GM12878 (cell line): ENCODE measurements around the gene PRAF2. TPM values are rescaled to one million over a fixed set of nuclear protein-coding genes. Genes with fewer than 3 reads are reported as not detected.

Source experiments
- BRCA1 ChIP-seq: IDR thresholded peaks from 2 replicates; pipeline ENCODE4 v1.6.1; 2011; ENCODE audit warnings: low read depth, low read length, improper control_type of control experiment
- CBX5 ChIP-seq: sonication (generic); IDR thresholded peaks from 2 replicates; pipeline ENCODE4 v1.6.1; 2016; ENCODE audit warnings: low read depth, moderate library complexity, mild to moderate bottlenecking, inconsistent platforms
- CEBPB ChIP-seq, 2 experiments: fragments of 150-350 bp in 1 of 2; IDR thresholded peaks; 2 replicates each; pipeline ENCODE4 v1.6.1; 2012 to 2014; ENCODE audit warnings: low read depth in 2 of 2, low read length in 2 of 2, borderline replicate concordance in 1 of 2, inconsistent platforms in 1 of 2
- MYB ChIP-seq: fragments of 150-350 bp; IDR thresholded peaks from 2 replicates; pipeline ENCODE4 v1.6.1; 2014; ENCODE audit warnings: mild to moderate bottlenecking, low read depth, low read length, borderline replicate concordance
- MYC ChIP-seq: IDR thresholded peaks from 2 replicates; pipeline ENCODE4 v1.6.1; 2011; ENCODE audit warnings: mild to moderate bottlenecking, low read length, moderate library complexity, inconsistent platforms; ENCODE audit not compliant: insufficient read depth, insufficient replicate concordance, insufficient read length, severe bottlenecking
- NR2C1 ChIP-seq: fragments of 450-650 bp; IDR thresholded peaks from 2 replicates; pipeline ENCODE4 v1.6.1; 2017; ENCODE audit warnings: antibody characterized with exemption, mild to moderate bottlenecking, moderate library complexity
- RFX5 ChIP-seq: IDR thresholded peaks from 2 replicates; pipeline ENCODE4 v1.6.1; 2011; ENCODE audit warnings: low read depth, low read length, improper control_type of control experiment
- SMAD1 ChIP-seq: fragments of 450-650 bp; IDR thresholded peaks from 2 replicates; pipeline ENCODE4 v1.6.1; 2018; ENCODE audit warnings: mild to moderate bottlenecking, low read depth; ENCODE audit not compliant: partially characterized antibody
- SUPT20H ChIP-seq: IDR thresholded peaks from 2 replicates; pipeline ENCODE4 v1.6.1; 2011; ENCODE audit warnings: low read depth, mild to moderate bottlenecking, low read length, moderate library complexity, borderline replicate concordance; ENCODE audit not compliant: control insufficient read depth
- TCF12 ChIP-seq: IDR thresholded peaks from 2 replicates; pipeline ENCODE4 v1.6.1; 2011; ENCODE audit warnings: low read depth, mild to moderate bottlenecking, low read length
- ZNF384 ChIP-seq: IDR thresholded peaks from 2 replicates; pipeline ENCODE4 v1.6.1; 2012; ENCODE audit warnings: low read depth, mild to moderate bottlenecking, low read length, improper control_type of control experiment, borderline replicate concordance
- ZNF622 ChIP-seq: fragments of 450-650 bp; IDR thresholded peaks from 2 replicates; pipeline ENCODE4 v1.6.1; 2017; ENCODE audit warnings: mild to moderate bottlenecking, inconsistent platforms
- polyA plus RNA-seq, 11 experiments: library from polyadenylated mRNA; depleted of rRNA in 4 of 11; unstranded in 6 of 11; stranded (reverse) in 5 of 11; fragments of >200 nt; fragmentation: Nextera tagmentation in 4 of 11; fragmentation: Illumina TruSeq in 1 of 11; extraction: Ambion mirVana in 4 of 11; extraction: Trizol in 1 of 11; gene quantifications; 1 replicate in 1 of 11; 2 replicates in 10 of 11; pipeline versions ENCODE4 v1.2.1 to v1.2.3, GENCODE V29; 2011 to 2016; ENCODE audit warnings: inconsistent platforms in 2 of 11, missing spikeins in 2 of 11, low read depth in 1 of 11
- total RNA-seq, 4 experiments: library from RNA; depleted of rRNA in 3 of 4; stranded (reverse); fragments of >200 nt in 3 of 4; fragmentation: Illumina TruSeq in 1 of 4; extraction: Trizol in 1 of 4; gene quantifications; 2 replicates each; pipeline versions ENCODE4 v1.2.1 to v1.2.3, GENCODE V29; 2013 to 2021
- TF ChIP-seq, protein P1 (sequence below): IDR thresholded peaks from 2 replicates; pipeline ENCODE4 v1.6.1; 2011; ENCODE audit warnings: borderline replicate concordance, low read depth, mild to moderate bottlenecking, moderate library complexity, low read length; ENCODE audit not compliant: insufficient read depth, poor library complexity, severe bottlenecking
- TF ChIP-seq, protein P2 (sequence below): fragments of 450-650 bp; IDR thresholded peaks from 2 replicates; pipeline ENCODE4 v1.6.1; 2014; ENCODE audit warnings: mild to moderate bottlenecking
- TF ChIP-seq, protein P3 (sequence below): fragments of 450-650 bp; formaldehyde crosslinking; IDR thresholded peaks from 2 replicates; pipeline ENCODE4 v1.4.0; 2022; ENCODE audit warnings: mild to moderate bottlenecking, moderate library complexity
- TF ChIP-seq, protein P4 (sequence below): fragments of 450-650 bp; conservative IDR thresholded peaks from 2 replicates; pipeline ENCODE4 v1.6.1; 2017; ENCODE audit warnings: mild to moderate bottlenecking, moderate library complexity

PRAF2 gene
- total and polyA plus RNA-seq, 10 of the 15 experiments (the other 5 are each of a cell fraction or from before 2014, with no cell fraction given): 0.80 to 16.7 (median 7.0) TPM

DNA sequence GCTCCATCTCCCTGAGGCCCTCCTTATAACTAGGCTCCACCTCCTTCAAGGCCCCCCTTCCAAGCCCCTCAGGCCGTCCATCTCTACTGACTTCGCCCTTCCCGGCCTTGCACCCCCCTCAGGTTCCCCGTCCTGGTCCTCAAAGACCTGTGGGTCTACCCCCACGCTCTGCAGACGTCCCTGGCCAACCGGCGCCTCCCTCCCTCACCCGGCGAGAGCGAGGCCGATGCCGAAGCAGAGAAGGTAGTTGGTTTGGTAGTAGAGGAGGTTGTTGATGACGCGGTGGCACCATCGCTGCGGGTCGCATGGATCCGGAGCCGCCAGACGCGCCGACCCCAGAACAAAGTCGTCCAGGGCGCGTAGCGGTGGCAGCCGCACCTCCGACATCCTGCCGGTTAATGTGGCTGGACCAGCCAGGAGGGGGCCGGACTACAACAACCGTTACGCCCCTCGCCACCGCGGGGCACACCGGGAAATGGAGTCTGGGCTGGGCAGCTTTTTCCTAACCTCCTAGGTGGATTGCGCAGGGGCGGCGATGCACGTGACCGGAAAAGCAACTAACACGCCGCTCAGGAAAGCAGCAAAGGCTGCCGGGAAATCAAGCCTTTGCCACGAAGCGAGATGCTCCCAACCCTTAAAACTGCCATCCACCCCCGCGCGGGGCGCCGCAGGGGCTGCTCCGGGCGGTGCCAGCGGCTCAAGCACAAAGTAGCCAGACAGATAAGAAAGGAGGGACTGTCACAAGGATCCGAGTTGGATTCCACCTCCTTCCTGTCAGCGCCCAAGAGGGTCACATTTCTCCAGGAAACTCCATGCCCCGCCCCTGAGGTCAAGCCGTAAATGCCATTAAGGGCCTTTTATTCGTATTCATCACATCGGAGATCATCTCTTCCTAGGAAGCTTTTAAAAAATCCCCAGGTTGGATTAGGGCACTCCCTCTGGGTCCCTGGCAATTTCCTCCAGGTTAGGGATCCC is at the start of gene PRAF2 (continued):
- TF ChIP-seq SMAD1 (no peak), BRCA1 (no peak), TCF12 (no peak), NR2C1 (no peak), CEBPB (IDR thresholded peaks at IDR 0.05; ENCODE audit: borderline replicate concordance in 1 of 2, low read depth in 2 of 2, low read length in 2 of 2) (no peak), ZNF384 (no peak), CBX5 (peak; percentile 86; the same call in 1 of the 2 replicates), MYB (no peak), SUPT20H (no peak), MYC (no peak), RFX5 (no peak), ZNF622 (no peak)
- TF ChIP-seq, protein P1, sequence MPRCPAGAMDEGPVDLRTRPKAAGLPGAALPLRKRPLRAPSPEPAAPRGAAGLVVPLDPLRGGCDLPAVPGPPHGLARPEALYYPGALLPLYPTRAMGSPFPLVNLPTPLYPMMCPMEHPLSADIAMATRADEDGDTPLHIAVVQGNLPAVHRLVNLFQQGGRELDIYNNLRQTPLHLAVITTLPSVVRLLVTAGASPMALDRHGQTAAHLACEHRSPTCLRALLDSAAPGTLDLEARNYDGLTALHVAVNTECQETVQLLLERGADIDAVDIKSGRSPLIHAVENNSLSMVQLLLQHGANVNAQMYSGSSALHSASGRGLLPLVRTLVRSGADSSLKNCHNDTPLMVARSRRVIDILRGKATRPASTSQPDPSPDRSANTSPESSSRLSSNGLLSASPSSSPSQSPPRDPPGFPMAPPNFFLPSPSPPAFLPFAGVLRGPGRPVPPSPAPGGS: no peak
- TF ChIP-seq, protein P2, sequence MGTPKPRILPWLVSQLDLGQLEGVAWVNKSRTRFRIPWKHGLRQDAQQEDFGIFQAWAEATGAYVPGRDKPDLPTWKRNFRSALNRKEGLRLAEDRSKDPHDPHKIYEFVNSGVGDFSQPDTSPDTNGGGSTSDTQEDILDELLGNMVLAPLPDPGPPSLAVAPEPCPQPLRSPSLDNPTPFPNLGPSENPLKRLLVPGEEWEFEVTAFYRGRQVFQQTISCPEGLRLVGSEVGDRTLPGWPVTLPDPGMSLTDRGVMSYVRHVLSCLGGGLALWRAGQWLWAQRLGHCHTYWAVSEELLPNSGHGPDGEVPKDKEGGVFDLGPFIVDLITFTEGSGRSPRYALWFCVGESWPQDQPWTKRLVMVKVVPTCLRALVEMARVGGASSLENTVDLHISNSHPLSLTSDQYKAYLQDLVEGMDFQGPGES: no peak
- TF ChIP-seq, protein P3, sequence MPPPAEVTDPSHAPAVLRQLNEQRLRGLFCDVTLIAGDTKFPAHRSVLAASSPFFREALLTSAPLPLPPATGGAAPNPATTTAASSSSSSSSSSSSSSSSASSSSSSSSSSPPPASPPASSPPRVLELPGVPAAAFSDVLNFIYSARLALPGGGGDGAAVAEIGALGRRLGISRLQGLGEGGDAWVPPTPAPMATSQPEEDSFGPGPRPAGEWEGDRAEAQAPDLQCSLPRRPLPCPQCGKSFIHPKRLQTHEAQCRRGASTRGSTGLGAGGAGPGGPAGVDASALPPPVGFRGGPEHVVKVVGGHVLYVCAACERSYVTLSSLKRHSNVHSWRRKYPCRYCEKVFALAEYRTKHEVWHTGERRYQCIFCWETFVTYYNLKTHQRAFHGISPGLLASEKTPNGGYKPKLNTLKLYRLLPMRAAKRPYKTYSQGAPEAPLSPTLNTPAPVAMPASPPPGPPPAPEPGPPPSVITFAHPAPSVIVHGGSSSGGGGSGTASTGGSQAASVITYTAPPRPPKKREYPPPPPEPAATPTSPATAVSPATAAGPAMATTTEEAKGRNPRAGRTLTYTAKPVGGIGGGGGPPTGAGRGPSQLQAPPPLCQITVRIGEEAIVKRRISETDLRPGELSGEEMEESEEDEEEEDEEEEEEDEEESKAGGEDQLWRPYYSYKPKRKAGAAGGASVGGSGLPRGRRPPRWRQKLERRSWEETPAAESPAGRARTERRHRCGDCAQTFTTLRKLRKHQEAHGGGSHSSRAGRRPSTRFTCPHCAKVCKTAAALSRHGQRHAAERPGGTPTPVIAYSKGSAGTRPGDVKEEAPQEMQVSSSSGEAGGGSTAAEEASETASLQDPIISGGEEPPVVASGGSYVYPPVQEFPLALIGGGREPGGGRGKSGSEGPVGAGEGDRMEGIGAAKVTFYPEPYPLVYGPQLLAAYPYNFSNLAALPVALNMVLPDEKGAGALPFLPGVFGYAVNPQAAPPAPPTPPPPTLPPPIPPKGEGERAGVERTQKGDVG (CRISPR knock-in tag): no peak
- TF ChIP-seq, protein P4, sequence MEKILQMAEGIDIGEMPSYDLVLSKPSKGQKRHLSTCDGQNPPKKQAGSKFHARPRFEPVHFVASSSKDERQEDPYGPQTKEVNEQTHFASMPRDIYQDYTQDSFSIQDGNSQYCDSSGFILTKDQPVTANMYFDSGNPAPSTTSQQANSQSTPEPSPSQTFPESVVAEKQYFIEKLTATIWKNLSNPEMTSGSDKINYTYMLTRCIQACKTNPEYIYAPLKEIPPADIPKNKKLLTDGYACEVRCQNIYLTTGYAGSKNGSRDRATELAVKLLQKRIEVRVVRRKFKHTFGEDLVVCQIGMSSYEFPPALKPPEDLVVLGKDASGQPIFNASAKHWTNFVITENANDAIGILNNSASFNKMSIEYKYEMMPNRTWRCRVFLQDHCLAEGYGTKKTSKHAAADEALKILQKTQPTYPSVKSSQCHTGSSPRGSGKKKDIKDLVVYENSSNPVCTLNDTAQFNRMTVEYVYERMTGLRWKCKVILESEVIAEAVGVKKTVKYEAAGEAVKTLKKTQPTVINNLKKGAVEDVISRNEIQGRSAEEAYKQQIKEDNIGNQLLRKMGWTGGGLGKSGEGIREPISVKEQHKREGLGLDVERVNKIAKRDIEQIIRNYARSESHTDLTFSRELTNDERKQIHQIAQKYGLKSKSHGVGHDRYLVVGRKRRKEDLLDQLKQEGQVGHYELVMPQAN: no peak
